NCI-H1417 (cell line): ENCODE data around the gene RAB18.
"Not testable (repeated sequence)": the region's sequence is repeated elsewhere in the genome, so short reads cannot be mapped to it uniquely, and the experiment has no call there.

Source experiments
- DNase-seq, 3 experiments: peaks; one replicate each; lab custom pipeline; 2025; lab: John Stamatoyannopoulos, UW

Gene RAB18

GRCh38 chr10:27504007-27504807 is at the start of gene RAB18:
RAB18 (plus strand) TSS chr10:27504304; CDS start chr10:27504370, 66 bp downstream.
- DNase-seq = peak; percentile 92 to 97 (median 93)

GRCh38 chr10:27454837-27455236 is 49.3 kb upstream of the RAB18 start:
- DNase-seq = no peak

GRCh38 chr10:27457261-27457945 is 46.7 kb upstream of the RAB18 start:
- no peak for DNase-seq

DNA sequence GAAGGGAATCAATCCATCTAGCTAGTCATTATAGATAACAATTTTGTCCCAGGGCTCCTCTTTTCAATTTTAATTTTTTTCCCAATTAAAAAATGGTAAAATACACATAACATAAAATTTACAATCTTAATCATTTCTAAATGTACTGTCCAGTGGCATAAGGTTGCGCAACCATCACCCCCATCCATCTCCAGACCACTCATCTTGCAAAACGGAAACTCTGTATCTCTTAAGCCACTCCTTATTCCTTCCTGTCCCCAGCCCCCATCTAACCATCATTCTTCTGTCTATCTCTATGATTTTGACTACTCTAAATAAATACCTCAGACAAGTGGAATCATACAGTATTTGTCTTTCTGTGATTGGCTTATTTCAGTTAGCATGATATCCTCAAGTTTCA is 46.1 kb upstream of the RAB18 start:
- DNase-seq = no peak

- DNase-seq = no peak
These were observed 42.8 kb upstream of the RAB18 start for GRCh38 chr10:27461312-27461711.

DNA sequence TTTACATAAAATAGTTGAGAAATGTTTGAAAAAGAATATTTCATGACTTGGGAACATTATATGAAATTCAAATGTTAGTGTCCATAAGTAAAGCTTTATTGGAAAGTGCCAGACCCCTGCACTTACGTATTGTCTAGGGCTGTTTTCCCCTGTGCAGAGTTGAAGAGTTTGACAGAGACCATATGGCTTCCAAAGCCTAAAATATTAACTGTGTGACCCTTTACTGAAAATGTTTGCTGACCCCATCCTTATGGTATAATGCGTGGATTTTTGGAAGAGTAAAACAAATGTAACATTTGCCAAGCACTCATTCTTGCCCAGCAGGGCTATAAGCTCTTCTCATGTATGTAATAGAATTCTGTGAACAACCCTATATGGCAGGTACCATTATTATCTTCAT is 40.1 kb upstream of the RAB18 start:
- DNase-seq = no peak

GRCh38 chr10:27464993-27465392 is 39.1 kb upstream of the RAB18 start:
- DNase-seq = no peak

DNA sequence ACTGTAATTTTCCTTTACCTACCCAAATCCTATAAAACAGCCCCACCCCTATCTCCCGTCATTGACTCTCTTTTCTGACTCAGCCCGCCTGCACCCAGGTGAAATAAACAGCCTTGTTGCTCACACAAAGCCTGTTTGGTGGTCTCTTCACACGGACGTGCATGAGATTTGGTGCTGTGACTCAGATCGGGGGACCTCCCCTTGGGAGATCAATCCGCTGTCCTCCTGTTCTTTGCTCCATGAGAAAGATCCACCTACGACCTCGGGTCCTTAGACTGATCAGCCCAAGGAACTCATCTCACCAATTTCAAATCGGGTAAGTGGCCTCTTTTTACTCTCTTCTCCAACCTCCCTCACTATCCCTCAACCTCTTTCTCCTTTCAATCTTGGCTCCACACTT is 38.5 kb upstream of the RAB18 start:
- DNase-seq = not testable (repeated sequence)

DNA sequence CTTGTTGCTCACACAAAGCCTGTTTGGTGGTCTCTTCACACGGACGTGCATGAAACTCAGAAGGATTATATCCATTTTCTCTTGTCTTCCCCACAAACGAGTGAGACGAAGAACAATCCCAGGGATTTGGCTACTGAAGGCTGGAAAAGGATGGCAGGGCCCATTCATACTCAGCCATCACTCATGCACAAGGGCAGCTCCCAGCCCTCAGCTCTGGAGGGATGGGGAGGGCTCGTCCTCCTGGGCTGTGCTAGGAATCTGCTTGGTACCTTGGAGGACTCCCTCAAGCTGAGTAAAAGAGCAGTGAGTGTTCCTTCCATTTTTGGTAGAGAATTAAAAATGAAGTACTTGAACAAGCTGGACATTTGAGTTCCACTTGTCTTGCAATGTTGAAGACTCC is 33.2 kb upstream of the RAB18 start:
- DNase-seq = no peak

GRCh38 chr10:27474741-27475140 is 29.4 kb upstream of the RAB18 start:
- DNase-seq = no peak

- no peak for DNase-seq
These were observed 25.1 kb upstream of the RAB18 start for GRCh38 chr10:27479016-27479415.

DNA sequence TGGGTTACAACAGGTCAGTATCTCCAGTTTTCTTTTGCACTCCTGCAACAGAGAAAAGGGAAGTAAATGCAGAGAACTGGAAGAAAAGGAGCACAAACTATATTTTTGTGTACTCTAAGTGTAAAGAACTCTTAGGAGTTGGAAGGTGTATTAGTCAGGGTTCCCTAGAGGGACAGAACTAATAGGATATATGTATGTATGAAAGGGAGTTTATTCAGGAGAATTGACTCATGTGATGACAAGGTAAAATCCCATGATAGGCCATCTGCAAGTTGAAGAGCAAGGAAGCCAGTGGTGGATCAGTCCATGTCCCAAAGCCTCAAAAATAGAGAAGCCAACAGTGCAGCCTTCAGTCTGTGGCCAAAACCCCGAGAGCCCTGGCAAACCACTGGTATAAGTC is 22.6 kb upstream of the RAB18 start:
- no peak for DNase-seq

- DNase-seq = peak in 2 of 3 experiments; percentile 8 to 24
These were observed 20.8 kb upstream of the RAB18 start for GRCh38 chr10:27482984-27483956.

- no peak for DNase-seq
These were observed 18.7 kb upstream of the RAB18 start for GRCh38 chr10:27485368-27485767.

GRCh38 chr10:27485986-27486385 is 18.1 kb upstream of the RAB18 start:
- no peak for DNase-seq

- no peak for DNase-seq
These were observed 13.3 kb upstream of the RAB18 start for GRCh38 chr10:27490807-27491206.

GRCh38 chr10:27494116-27494805 is 9.8 kb upstream of the RAB18 start:
- DNase-seq = no peak

GRCh38 chr10:27496137-27496536 is 8.0 kb upstream of the RAB18 start:
- no peak for DNase-seq

DNA sequence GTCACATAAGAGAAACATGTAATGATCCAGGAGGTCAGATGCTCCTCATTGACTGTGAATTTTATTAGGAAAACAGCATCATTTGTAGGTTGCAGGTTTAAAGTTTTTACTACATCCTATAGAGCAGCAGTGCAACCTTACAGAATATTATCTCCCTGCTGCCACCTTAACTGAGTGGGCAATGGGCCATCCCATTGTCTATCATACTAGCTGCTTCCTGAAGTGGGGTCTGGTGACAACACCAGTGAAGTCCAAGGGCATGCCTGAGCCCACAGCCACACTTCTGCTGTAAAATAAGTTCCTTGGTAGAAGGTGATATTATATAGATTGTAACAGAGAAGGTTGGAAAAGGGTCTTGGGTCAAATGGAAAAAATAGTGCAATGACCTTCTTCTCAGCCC is 4.0 kb upstream of the RAB18 start:
- no peak for DNase-seq

DNA sequence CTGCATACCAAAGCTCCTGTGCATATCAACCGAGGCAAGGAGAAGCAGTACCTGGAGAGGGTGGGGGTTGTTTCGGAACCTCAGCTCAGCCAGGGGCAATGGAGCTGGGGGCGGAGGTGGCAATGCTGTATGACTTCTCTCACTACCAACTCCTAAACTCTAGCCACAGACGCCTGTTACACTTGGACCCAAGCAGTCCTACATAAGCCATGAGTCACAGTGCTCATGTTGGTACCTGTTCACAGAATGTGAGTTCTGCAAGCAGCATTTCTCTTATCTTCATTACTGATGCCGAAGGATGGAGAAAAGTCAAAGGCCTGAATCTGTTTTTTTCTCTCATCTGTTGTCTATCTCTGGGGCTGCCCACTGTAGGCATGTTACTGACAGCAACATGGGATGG is 3.2 kb upstream of the RAB18 start:
- no peak for DNase-seq

DNA sequence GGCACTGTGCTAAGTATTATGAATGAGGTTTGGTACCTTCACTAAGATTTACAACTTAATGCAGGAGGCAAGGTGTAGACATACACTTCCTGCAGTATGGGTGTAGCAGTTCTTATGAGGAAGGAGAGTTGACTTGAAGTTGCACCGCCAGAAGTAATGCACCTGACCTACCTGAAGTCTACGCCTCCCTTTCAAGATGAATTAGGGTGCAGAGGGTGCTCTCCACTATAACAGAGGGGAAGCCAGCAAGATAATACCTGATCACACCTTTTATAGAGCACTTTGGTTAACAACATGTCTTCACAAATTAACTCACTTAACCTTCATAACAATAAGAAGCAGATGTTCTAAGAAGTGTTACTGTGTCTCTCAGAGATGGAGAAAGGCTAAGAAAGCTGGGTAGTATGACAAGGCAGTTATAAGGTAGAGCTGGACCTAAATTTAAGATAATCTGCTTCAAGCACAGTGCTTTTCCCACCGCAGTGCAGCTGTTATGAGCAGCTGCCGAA is 552 bp upstream of the RAB18 start:
- DNase-seq = no peak
